Astrocyte of the spinal cord (primary cell): ENCODE data around the gene GNG10.

Experiments
- DNase-seq: peaks from one replicate; pipeline ENCODE4 v3.0.0; 2011; ENCODE audit warnings: low read depth, low spot score
- H3K4me3 ChIP-seq: 2 replicates; pipeline ENCODE4 v1.5.1; 2011; ENCODE audit warnings: low read depth, mild to moderate bottlenecking, low read length, moderate library complexity
- CTCF ChIP-seq: IDR thresholded peaks from 2 replicates; pipeline ENCODE4 v1.5.1; 2012; ENCODE audit warnings: low read depth, mild to moderate bottlenecking, low read length, inconsistent platforms
- in situ Hi-C: cut with HindIII; loops from 2 replicates; pipeline ENCODE4 v1.10.0; 2017; ENCODE audit warnings: low sequenced_read_pairs

The GNG10 gene

GRCh38 chr9:111632695-111633388 is 28.6 kb upstream of the GNG10 start:
- peak overlapping the region; percentile 82 for H3K4me3 ChIP-seq

GRCh38 chr9:111633389-111633736 is 28.0 kb upstream of the GNG10 start:
- no peak for DNase-seq
- no peak overlapping the region for H3K4me3 ChIP-seq
- no peak for TF ChIP-seq CTCF
- in situ Hi-C loops, result no loop called here

More at GRCh38 chr9:111632695-111633388, 28.6 kb upstream of the GNG10 start:
- TF ChIP-seq CTCF, result no peak
- in situ Hi-C loops, result no loop called here
- no peak for DNase-seq

GRCh38 chr9:111634860-111635259 is 26.5 kb upstream of the GNG10 start:
- in situ Hi-C loops, result no loop called here
- no peak for DNase-seq
- H3K4me3 ChIP-seq, result no peak overlapping the region
- no peak for TF ChIP-seq CTCF

GRCh38 chr9:111637421-111637950 is 23.9 kb upstream of the GNG10 start:
- DNase-seq, result no peak
- in situ Hi-C loops, result no loop called here
- TF ChIP-seq CTCF, result no peak
- H3K4me3 ChIP-seq, result no peak overlapping the region

- no peak for TF ChIP-seq CTCF
- in situ Hi-C loops, result no loop called here
Observed at GRCh38 chr9:111644195-111644772, 17.1 kb upstream of the GNG10 start.

GRCh38 chr9:111645806-111646205 is 15.6 kb upstream of the GNG10 start:
- TF ChIP-seq CTCF, result no peak
- no peak for DNase-seq
- H3K4me3 ChIP-seq, result no peak overlapping the region
- in situ Hi-C loops, result no loop called here

More at GRCh38 chr9:111644195-111644772, 17.1 kb upstream of the GNG10 start:
- no peak for DNase-seq
- H3K4me3 ChIP-seq, result no peak overlapping the region
